ENCODE measurements around the gene GNB1L.

The GNB1L gene

GRCh38 chr22:19823191-19823901 is 31.3 kb downstream of the GNB1L start:
- no peak for DNase-seq (ENCODE audit: low read depth in 2 of 2)

GRCh38 chr22:19822301-19823117 is 32.2 kb downstream of the GNB1L start:
- DNase-seq (ENCODE audit: low read depth in 2 of 2), result no peak

GRCh38 chr22:19821523-19822300 is 33.0 kb downstream of the GNB1L start:
- no peak for DNase-seq (ENCODE audit: low read depth in 2 of 2)

GRCh38 chr22:19820880-19821522 is 33.7 kb downstream of the GNB1L start:
- no peak for DNase-seq (ENCODE audit: low read depth in 2 of 2)

GRCh38 chr22:19819911-19820879 is 34.5 kb downstream of the GNB1L start:
- DNase-seq (ENCODE audit: low read depth in 2 of 2), result no peak

- no peak for DNase-seq (ENCODE audit: low read depth in 2 of 2)
Measured at GRCh38 chr22:19819208-19819910, 35.3 kb downstream of the GNB1L start.

- DNase-seq (ENCODE audit: low read depth in 2 of 2), result no peak
Measured at GRCh38 chr22:19818324-19819207, 36.1 kb downstream of the GNB1L start.

- no peak for DNase-seq (ENCODE audit: low read depth in 2 of 2)
Measured at GRCh38 chr22:19816372-19817119, 38.1 kb downstream of the GNB1L start.

GRCh38 chr22:19815823-19816290 is 38.8 kb downstream of the GNB1L start:
- no peak for DNase-seq (ENCODE audit: low read depth in 2 of 2)

GRCh38 chr22:19815093-19815822 is 39.4 kb downstream of the GNB1L start:
- no peak for DNase-seq (ENCODE audit: low read depth in 2 of 2)

GRCh38 chr22:19814428-19814827 is 40.2 kb downstream of the GNB1L start:
- DNase-seq (ENCODE audit: low read depth in 2 of 2), result no peak

- no peak for DNase-seq (ENCODE audit: low read depth in 2 of 2)
Measured at GRCh38 chr22:19812910-19813309, 41.8 kb downstream of the GNB1L start.

GRCh38 chr22:19811811-19812771 is 42.6 kb downstream of the GNB1L start:
- no peak for DNase-seq (ENCODE audit: low read depth in 2 of 2)

GRCh38 chr22:19811211-19811621 is 43.5 kb downstream of the GNB1L start:
- no peak for DNase-seq (ENCODE audit: low read depth in 2 of 2)

- DNase-seq (ENCODE audit: low read depth in 2 of 2), result no peak
Measured at GRCh38 chr22:19810381-19811201, 44.1 kb downstream of the GNB1L start.
